Tibial artery (tissue), 4 donors: ENCODE data around the gene TMEM141.
"Not testable (repeated sequence)": the region's sequence is repeated elsewhere in the genome, so short reads cannot be mapped to it uniquely, and the experiment has no call there.

Source experiments
- DNase-seq, 2 donors: peaks; one replicate each; pipeline ENCODE4 v3.0.0-alpha.2; 2019
- H3K27ac ChIP-seq, 2 donors: fragments of 200-600 bp; sonication (generic) in 1 of 2; 1 replicate in 1 of 2; 2 replicates in 1 of 2; pipeline ENCODE4 v1.5.1; 2018 to 2019; ENCODE audit warnings: mild to moderate bottlenecking in 1 of 2
- H3K27me3 ChIP-seq, 2 donors: fragments of 200-600 bp; sonication (generic) in 1 of 2; one replicate each; pipeline versions ENCODE4 v1.5.1 to v1.6.0; 2016 to 2019
- H3K36me3 ChIP-seq, 3 donors: fragments of 200-600 bp; sonication (generic) in 2 of 3; one replicate each; pipeline ENCODE4 v1.5.1; 2016 to 2019; ENCODE audit warnings: mild to moderate bottlenecking in 2 of 3
- H3K4me1 ChIP-seq, 4 donors: fragments of 200-600 bp; sonication (generic) in 2 of 4; 1 replicate in 3 of 4; 2 replicates in 1 of 4; pipeline ENCODE4 v1.5.1; 2016 to 2019
- H3K4me3 ChIP-seq, 2 donors: fragments of 200-600 bp; sonication (generic) in 1 of 2; 1 replicate in 1 of 2; 2 replicates in 1 of 2; pipeline ENCODE4 v1.5.1; 2018 to 2019; ENCODE audit warnings: mild to moderate bottlenecking in 2 of 2
- H3K9me3 ChIP-seq, 3 donors: fragments of 200-600 bp; sonication (generic) in 1 of 3; one replicate each; pipeline ENCODE4 v1.5.1; 2016 to 2019
- intact Hi-C: fragments of 100-400 bp; cut with DNase I; formaldehyde crosslinking; loops from one replicate; pipeline ENCODE4 v1.15.0; 2023; ENCODE audit warnings: low total_unique reads
- TF ChIP-seq, protein P1 (sequence below), 2 experiments: fragments of 200-600 bp in 1 of 2; fragments of 450-650 bp in 1 of 2; IDR thresholded peaks; one replicate each; pipeline ENCODE4 v1.5.1; 2017 to 2019; ENCODE audit warnings: antibody characterized with exemption in 2 of 2, mild to moderate bottlenecking in 1 of 2, moderate library complexity in 1 of 2

TMEM141 gene

DNA sequence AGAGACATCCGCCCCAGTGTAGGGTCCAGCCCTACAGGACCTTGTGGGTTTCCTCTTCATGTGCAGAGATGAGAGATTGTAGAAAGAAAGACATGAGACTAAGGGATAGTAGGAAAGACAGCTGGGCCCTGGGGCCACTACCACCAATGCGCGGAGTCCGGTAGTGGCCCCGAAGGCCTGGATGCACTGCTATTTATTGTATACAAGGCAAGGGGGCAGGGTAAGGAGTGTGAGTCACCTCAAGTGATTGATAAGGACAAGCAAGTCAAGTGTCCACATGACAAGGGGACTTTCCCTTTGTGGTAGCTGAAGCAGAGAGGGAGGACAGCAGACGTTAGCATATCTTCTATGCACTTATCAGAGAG lies 6.2 kb upstream of the TMEM141 start:
- DNase-seq = no peak
- Histone ChIP-seq H3K4me3 (no peak overlapping the region), H3K36me3 (no peaks in the 10 kb centered on the region), H3K27ac (no peak overlapping the region), H3K9me3 (no peaks in the 10 kb centered on the region), H3K4me1 (no peaks in the 10 kb centered on the region), H3K27me3 (peaks cover 0 to 6% of the 10 kb centered on the region in 2 donors)
- TF ChIP-seq, protein P1, sequence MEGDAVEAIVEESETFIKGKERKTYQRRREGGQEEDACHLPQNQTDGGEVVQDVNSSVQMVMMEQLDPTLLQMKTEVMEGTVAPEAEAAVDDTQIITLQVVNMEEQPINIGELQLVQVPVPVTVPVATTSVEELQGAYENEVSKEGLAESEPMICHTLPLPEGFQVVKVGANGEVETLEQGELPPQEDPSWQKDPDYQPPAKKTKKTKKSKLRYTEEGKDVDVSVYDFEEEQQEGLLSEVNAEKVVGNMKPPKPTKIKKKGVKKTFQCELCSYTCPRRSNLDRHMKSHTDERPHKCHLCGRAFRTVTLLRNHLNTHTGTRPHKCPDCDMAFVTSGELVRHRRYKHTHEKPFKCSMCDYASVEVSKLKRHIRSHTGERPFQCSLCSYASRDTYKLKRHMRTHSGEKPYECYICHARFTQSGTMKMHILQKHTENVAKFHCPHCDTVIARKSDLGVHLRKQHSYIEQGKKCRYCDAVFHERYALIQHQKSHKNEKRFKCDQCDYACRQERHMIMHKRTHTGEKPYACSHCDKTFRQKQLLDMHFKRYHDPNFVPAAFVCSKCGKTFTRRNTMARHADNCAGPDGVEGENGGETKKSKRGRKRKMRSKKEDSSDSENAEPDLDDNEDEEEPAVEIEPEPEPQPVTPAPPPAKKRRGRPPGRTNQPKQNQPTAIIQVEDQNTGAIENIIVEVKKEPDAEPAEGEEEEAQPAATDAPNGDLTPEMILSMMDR (IDR thresholded peaks at IDR 0.05) = no peak
- intact Hi-C loops = no loop called here

DNA sequence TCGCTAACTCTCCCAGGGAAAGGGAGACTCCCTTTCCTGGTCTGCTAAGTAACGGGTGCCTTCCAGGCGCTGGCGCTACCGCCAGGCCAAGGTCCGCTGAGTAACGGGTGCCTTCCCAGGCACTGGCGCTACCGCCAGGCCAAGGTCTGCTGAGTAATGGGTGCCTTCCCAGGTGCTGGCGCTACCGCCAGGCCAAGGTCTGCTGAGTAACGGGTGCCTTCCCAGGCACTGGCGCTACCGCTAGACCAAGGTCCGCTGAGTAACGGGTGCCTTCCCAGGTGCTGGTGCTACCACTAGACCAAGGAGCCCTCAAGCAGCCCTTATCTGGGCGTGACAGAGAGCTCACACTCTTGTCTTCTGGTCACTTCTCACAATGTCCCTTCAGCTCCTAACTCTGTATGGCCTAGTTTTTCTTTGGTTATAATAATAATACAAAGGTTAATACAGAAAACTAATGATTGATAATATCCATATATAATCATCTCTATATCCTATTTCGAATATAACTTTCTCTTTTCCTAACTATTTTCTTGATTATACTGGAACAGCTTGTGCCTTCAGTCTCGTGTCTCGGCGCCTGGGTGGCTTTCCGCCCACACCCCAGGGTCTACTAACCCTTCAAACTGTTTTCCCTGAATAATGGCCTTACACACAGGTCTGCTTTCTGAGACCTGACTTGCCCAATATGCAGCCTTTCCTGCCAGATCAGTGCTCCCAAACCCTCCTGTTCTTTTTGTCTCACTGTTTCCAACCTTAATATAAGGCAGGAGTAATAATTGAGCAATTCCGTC lies 5.4 kb upstream of the TMEM141 start:
- H3K27me3 ChIP-seq, DNase-seq, H3K9me3 ChIP-seq, H3K4me3 ChIP-seq, H3K27ac ChIP-seq, H3K4me1 ChIP-seq, H3K36me3 ChIP-seq: not testable (repeated sequence)
- intact Hi-C loops = loop anchor here (2.0 kb wide), 1 partner anchor 251 kb away; no protein-coding TSS in a partner anchor

DNA sequence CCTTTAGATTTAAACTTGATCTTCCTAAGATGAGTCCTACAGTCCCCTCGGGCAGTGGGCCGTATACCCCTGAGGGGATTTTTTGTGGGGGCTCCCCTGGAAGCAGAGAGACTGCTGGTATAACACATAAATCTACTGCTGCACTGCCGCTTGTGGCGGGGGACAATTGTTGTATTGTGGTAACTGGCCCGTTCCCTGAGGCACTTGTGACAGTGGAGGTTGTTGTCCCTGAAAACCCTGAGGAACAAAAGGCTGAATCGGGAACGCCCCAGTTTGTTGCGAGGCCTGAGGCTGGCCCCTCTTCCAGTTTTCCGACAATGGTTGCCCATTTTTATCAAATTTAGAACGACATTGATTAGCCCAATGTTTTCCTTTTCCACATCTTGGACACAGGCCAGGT lies 4.7 kb upstream of the TMEM141 start:
- TF ChIP-seq, protein P1 (IDR thresholded peaks at IDR 0.05) = no peak
- Histone ChIP-seq H3K4me1 (peaks cover 0 to 9% (median 4%) of the 10 kb centered on the region in 4 donors), H3K9me3 (no peaks in the 10 kb centered on the region), H3K27me3 (peaks cover 0 to 6% of the 10 kb centered on the region in 2 donors), H3K36me3 (no peaks in the 10 kb centered on the region), H3K27ac (no peak overlapping the region), H3K4me3 (no peak overlapping the region)
- intact Hi-C loops = loop anchor here (2.0 kb wide), 1 partner anchor 250 kb away; no protein-coding TSS in a partner anchor
- DNase-seq = no peak

DNA sequence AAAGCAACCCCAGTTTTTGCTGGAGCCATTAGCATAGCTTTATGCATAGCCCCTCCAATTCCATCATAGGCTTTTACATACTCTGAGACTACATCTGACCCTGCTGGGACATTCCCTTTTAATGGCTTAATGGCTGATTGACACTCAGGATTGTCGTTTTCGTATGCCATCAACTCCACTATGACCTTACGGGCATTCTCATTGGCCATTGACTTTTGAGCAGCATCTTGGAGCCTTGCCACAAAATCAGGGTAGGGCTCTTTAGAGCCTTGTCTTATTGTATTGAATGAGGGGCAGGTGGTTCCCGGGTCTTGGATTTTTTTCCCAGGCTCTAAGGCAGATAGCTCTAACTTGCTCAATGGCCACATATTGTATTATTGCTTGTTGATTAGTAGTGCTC lies 4.2 kb upstream of the TMEM141 start:
- not testable (repeated sequence) for H3K9me3 ChIP-seq, DNase-seq, H3K4me3 ChIP-seq, H3K27ac ChIP-seq, H3K36me3 ChIP-seq, H3K27me3 ChIP-seq
- peaks cover 0 to 14% (median 9%) of the 10 kb centered on the region in 4 donors for H3K4me1 ChIP-seq
- intact Hi-C loops = loop anchor here (2.0 kb wide), 1 partner anchor 250 kb away; no protein-coding TSS in a partner anchor

DNA sequence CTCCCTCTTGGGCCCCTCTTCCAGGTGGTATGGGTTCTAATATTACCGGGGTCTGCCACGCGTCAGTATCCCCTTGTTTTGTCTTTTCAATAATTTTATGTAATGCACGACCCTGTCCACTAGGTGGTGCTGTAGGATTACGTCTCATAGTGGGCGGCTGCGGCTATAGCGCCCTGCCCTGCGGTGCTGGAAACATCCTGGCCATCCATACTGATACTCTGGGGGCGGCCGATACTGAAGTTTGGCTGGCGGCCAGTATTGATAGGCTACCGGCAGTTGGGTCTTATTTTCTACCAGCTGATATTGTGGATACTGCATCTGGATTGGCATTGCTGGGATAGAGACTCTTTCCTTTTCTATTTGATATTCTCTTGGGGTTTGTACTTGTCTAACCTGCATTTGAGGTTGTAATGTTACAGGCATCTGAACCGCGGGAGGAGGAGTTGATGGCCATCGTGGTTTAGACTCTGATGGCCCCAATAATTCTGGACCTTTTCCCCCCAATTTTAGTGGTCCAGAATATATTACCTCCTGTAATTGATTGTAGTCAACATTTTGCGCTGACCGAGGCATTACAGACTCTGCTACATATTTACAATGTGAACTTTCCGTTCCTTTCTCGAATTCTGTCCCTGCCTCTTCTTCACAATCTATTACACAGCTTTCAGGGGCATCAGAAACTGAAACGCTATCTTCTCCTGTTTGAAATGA lies 3.3 kb upstream of the TMEM141 start:
- Histone ChIP-seq H3K9me3 (no peaks in the 10 kb centered on the region), H3K4me3 (no peak overlapping the region), H3K4me1 (peaks cover 0 to 22% (median 13%) of the 10 kb centered on the region in 4 donors), H3K27me3 (peaks cover 0 to 6% of the 10 kb centered on the region in 2 donors), H3K36me3 (peaks cover 0 to 6% (median 0%) of the 10 kb centered on the region in 3 donors), H3K27ac (no peak overlapping the region)
- intact Hi-C loops = loop anchor here (2.0 kb wide), 1 partner anchor 249 kb away; no protein-coding TSS in a partner anchor
- DNase-seq = peak in 1 of 2 donors; percentile 50
- TF ChIP-seq, protein P1 (IDR thresholded peaks at IDR 0.05) = peak; percentile 86

DNA sequence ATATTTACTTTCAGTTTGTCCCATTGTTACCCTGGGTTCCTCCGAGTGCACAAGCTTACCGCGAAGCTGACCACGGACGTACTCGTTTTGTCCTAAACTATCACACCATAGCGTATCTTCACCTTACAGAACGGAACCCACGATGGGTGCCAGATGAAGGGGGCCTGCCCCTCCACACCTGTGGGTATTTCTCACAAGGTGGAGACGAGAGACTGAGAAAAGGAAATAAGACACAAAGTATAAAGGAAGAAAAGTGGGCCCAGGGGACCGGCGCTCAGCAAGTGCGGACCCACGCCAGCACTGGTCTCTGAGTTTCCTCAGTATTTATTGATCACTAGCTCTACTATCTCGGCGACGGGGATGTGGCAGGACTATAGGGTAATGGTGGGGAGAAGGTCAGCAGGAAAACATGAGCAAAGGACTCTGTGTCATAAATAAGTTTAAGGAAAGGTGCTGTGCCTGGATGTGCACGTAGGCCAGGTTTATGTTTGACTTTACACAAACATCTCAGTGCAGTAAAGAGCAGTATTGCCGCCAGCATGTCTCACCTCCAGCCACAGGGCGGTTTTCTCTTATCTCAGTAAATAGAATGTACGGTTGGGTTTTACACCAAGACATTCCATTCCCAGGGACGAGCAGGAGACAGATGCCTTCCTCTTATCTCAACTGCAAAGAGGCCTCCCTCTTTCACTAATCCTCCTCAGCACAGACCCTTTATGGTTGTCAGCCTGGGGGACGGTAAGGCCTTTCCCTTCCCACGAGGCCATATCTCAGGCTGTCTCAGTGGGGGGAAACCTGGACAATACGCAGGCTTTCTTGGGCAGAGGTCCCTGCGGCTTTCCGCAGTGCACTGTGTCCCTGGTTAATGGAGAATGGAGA lies 2.3 kb upstream of the TMEM141 start:
- H3K27me3 ChIP-seq, H3K27ac ChIP-seq, DNase-seq, H3K4me3 ChIP-seq, intact Hi-C loops, H3K9me3 ChIP-seq: not testable (repeated sequence)
- Histone ChIP-seq H3K36me3 (peaks cover 0 to 16% (median 0%) of the 10 kb centered on the region in 3 donors), H3K4me1 (peaks cover 0 to 27% (median 13%) of the 10 kb centered on the region in 4 donors)
